Smooth muscle cell of the pulmonary artery (primary cell): ENCODE results near the gene LITAF. TPM values are rescaled to one million over a fixed set of nuclear protein-coding genes. Genes with fewer than 3 reads are reported as not detected.

ENCODE experiments used
- total RNA-seq: library from RNA; depleted of rRNA; stranded (reverse); fragments of >200 nt; gene quantifications from 2 replicates; pipeline ENCODE4 v1.2.3, GENCODE V29; 2014

The LITAF gene
- 32.1 and 41.5 TPM in 2 replicates for total RNA-seq

GRCh38 chr16:11586856-11587642, at the start of gene LITAF:
Gene LITAF (minus strand): TSS chr16:11586919. CDS start chr16:11556730, 30,189 bp downstream.

Other genes starting within 250 kb of the LITAF start
- 1.7 and 4.0 TPM in 2 replicates for gene RMI2, start 241.5 kb downstream of the LITAF start, total RNA-seq
- 16.2 and 16.8 TPM in 2 replicates for gene SNN, start 81.5 kb upstream of the LITAF start, total RNA-seq
- 30.2 and 32.6 TPM in 2 replicates for gene TXNDC11, start 155.9 kb upstream of the LITAF start, total RNA-seq
- 57.9 and 68.4 TPM in 2 replicates for gene ZC3H7A, start 210.3 kb upstream of the LITAF start, total RNA-seq